Endothelial cell of umbilical vein (primary cell): ENCODE data around the gene OR2V1. TPM values are rescaled to one million over a fixed set of nuclear protein-coding genes. Genes with fewer than 3 reads are reported as not detected.

Experiments used
- BruUV-seq: library from RNA; stranded (reverse); fragments of 400-500 nt; replicated peaks from 2 replicates; lab custom pipeline; 2021; lab: Mats Ljungman, UMichigan
- CTCF ChIA-PET: fragments of 300-600, 350-600 bp; sonication (Branson Sonifier 250); formaldehyde crosslinking; loops from one replicate; lab custom pipeline; 2021; ENCODE audit warnings: antibody characterized with exemption, inconsistent platforms; lab: Charles Lee
- POLR2A ChIA-PET: fragments of 300-600, 350-600 bp; sonication (Branson Sonifier 250); formaldehyde crosslinking; loops from one replicate; lab custom pipeline; 2021; ENCODE audit warnings: antibody characterized with exemption, inconsistent platforms; lab: Charles Lee
- DNase-seq: peaks from one replicate; pipeline ENCODE4 v3.0.0-alpha.2; 2011; ENCODE audit warnings: low read depth, low spot score
- FAIRE-seq: peaks from 2 replicates; lab custom pipeline; 2011; peaks lifted over from hg19 to GRCh38; lab: Jason Lieb, UNC
- H2AFZ ChIP-seq: 2 replicates; pipeline ENCODE4 v1.6.0; 2012; ENCODE audit warnings: low read depth, low read length, control low read depth, inconsistent platforms
- H3K27ac ChIP-seq: 2 replicates; pipeline ENCODE4 v1.5.1; 2011; ENCODE audit warnings: low read depth, mild to moderate bottlenecking, control low read depth, low read length, moderate library complexity; ENCODE audit not compliant: insufficient read depth
- H3K27me3 ChIP-seq, 2 experiments: 2 replicates each; pipeline versions ENCODE4 v1.6.0 to v1.6.1; 2011; ENCODE audit warnings: low read length in 2 of 2, mixed read lengths in 1 of 2; ENCODE audit not compliant: control insufficient read depth in 2 of 2, insufficient read depth in 2 of 2
- H3K36me3 ChIP-seq, 2 experiments: 2 replicates in 1 of 2; 3 replicates in 1 of 2; pipeline ENCODE4 v1.5.1; 2011; ENCODE audit warnings: low read length in 2 of 2, mild to moderate bottlenecking in 1 of 2, moderate library complexity in 1 of 2; ENCODE audit not compliant: control insufficient read depth in 2 of 2, insufficient read depth in 2 of 2; ENCODE audit errors: extremely low read depth in 1 of 2
- H3K4me1 ChIP-seq: 3 replicates; pipeline ENCODE4 v1.5.1; 2011; ENCODE audit warnings: mild to moderate bottlenecking, low read length; ENCODE audit not compliant: control insufficient read depth, insufficient read depth; ENCODE audit errors: extremely low read depth
- H3K4me2 ChIP-seq: 2 replicates; pipeline ENCODE4 v1.6.1; 2011; ENCODE audit warnings: low read length, control low read depth, mixed read lengths; ENCODE audit not compliant: insufficient read depth
- H3K4me3 ChIP-seq, 3 experiments: fragments of 200-600 bp in 1 of 3; sonication (generic), shearing (Covaris generic) in 1 of 3; replicated peaks in 1 of 3; 2 replicates each; pipeline ENCODE4 v1.5.1; 2011 to 2016; ENCODE audit warnings: control low read depth in 3 of 3, low read length in 3 of 3, mild to moderate bottlenecking in 2 of 3, inconsistent platforms in 1 of 3, low read depth in 1 of 3, moderate library complexity in 1 of 3; ENCODE audit not compliant: insufficient read depth in 1 of 3
- H3K79me2 ChIP-seq: 2 replicates; pipeline ENCODE4 v1.6.0; 2012; ENCODE audit warnings: low read length, inconsistent platforms; ENCODE audit not compliant: control insufficient read depth, insufficient read depth
- H3K9ac ChIP-seq: replicated peaks from 2 replicates; pipeline ENCODE3; 2011; ENCODE audit warnings: low read length, control low read depth; ENCODE audit not compliant: insufficient read depth; ENCODE audit errors: extremely low read depth
- H3K9me1 ChIP-seq: replicated peaks from 3 replicates; pipeline ENCODE4 v1.6.0; 2011; ENCODE audit warnings: mild to moderate bottlenecking, low read length; ENCODE audit not compliant: control insufficient read depth, insufficient read depth; ENCODE audit errors: extremely low read depth
- H3K9me3 ChIP-seq: replicated peaks from 2 replicates; pipeline ENCODE4 v1.5.1; 2012; ENCODE audit warnings: low read length, inconsistent platforms; ENCODE audit not compliant: control insufficient read depth, insufficient read depth
- H4K20me1 ChIP-seq: replicated peaks from 2 replicates; pipeline ENCODE3; 2011; ENCODE audit warnings: mild to moderate bottlenecking, low read length; ENCODE audit not compliant: control insufficient read depth, insufficient read depth; ENCODE audit errors: extremely low read depth
- CTCF ChIP-seq, 2 donors: IDR thresholded peaks; 1 replicate in 1 of 2; 2 replicates in 1 of 2; pipeline ENCODE4 v1.5.1; 2011; ENCODE audit warnings: low read length in 2 of 2, mild to moderate bottlenecking in 2 of 2, moderate library complexity in 2 of 2, control low read depth in 1 of 2, inconsistent platforms in 1 of 2, low read depth in 1 of 2; ENCODE audit not compliant: insufficient read depth in 1 of 2; ENCODE audit errors: extremely low read depth in 1 of 2
- EZH2 ChIP-seq: IDR thresholded peaks from 2 replicates; pipeline ENCODE4 v1.6.1; 2012; ENCODE audit warnings: borderline replicate concordance, low read depth, mild to moderate bottlenecking, moderate library complexity, low read length, inconsistent platforms; ENCODE audit not compliant: severe bottlenecking
- FOS ChIP-seq: IDR thresholded peaks from 2 replicates; pipeline ENCODE4 v1.6.1; 2011; ENCODE audit warnings: mild to moderate bottlenecking, low read length, moderate library complexity, borderline replicate concordance; ENCODE audit not compliant: insufficient read depth
- GATA2 ChIP-seq: IDR thresholded peaks from 2 replicates; pipeline ENCODE4 v1.7.0; 2011; ENCODE audit warnings: low read depth, mild to moderate bottlenecking, moderate library complexity, mixed read lengths, low read length; ENCODE audit not compliant: insufficient read length, insufficient read depth
- JUN ChIP-seq: IDR thresholded peaks from 2 replicates; pipeline ENCODE4 v1.6.1; 2011; ENCODE audit warnings: borderline replicate concordance, low read depth; ENCODE audit not compliant: insufficient read length, insufficient read depth
- MAX ChIP-seq: IDR thresholded peaks from 2 replicates; pipeline ENCODE4 v1.6.1; 2011; ENCODE audit not compliant: insufficient read depth, insufficient read length
- MYC ChIP-seq: IDR thresholded peaks from one replicate; pipeline ENCODE4 v1.6.1; 2011; ENCODE audit warnings: mild to moderate bottlenecking, low read depth, low read length
- POLR2A ChIP-seq: IDR thresholded peaks from 2 replicates; pipeline ENCODE4 v1.6.1; 2012; ENCODE audit warnings: low read depth, mild to moderate bottlenecking, control low read depth, low read length
- POLR2AphosphoS5 ChIP-seq: IDR thresholded peaks from 2 replicates; pipeline ENCODE4 v1.6.1; 2012; ENCODE audit warnings: low read depth, mild to moderate bottlenecking, control low read depth, low read length, moderate library complexity; ENCODE audit not compliant: insufficient read depth
- dilution Hi-C: fragments of 300-500 bp; cut with MboI; formaldehyde crosslinking; loops from one replicate; pipeline ENCODE4 v1.15.0; 2019; ENCODE audit warnings: low sequenced_read_pairs; ENCODE audit not compliant: extremely low pct_ligation_motif_present
- intact Hi-C: fragments of 100-400 bp; cut with micrococcal nuclease; formaldehyde crosslinking; loops from one replicate; pipeline ENCODE4 v1.10.0; 2022
- polyA plus RNA-seq, 4 experiments: library from polyadenylated mRNA; depleted of rRNA in 3 of 4; stranded (reverse) in 3 of 4; unstranded in 1 of 4; fragments of >200 nt; gene quantifications; 2 replicates each; pipeline versions ENCODE4 v1.2.1 to v1.2.3, GENCODE V29; 2011 to 2012; ENCODE audit warnings: missing spikeins in 1 of 4
- total RNA-seq: library from RNA; stranded (reverse); gene quantifications from 2 replicates; pipeline ENCODE4 v1.2.3, GENCODE V29; 2021

Gene OR2V1
- total and polyA plus RNA-seq, 2 donors (not counting 3 experiments of a cell fraction or from before 2014, with no cell fraction given): not detected

- CTCF ChIA-PET: interaction anchor here (1.5 kb wide), 1 partner anchor 16 kb away, joined by 4 read pairs; no protein-coding TSS in a partner anchor
Observed at GRCh38 chr5:181127907-181128626, 2.9 kb downstream of the OR2V1 start.

More at GRCh38 chr5:181127907-181128626, 2.9 kb downstream of the OR2V1 start:
- BruUV-seq: no TSS peak
- H4K20me1 ChIP-seq: no peaks in the 10 kb centered on the region
- H3K9me3 ChIP-seq: no peaks in the 10 kb centered on the region
- no peaks in the 10 kb centered on the region for H3K4me1 ChIP-seq
- no peaks in the 10 kb centered on the region for H3K27me3 ChIP-seq
- POLR2A ChIA-PET: no interaction called here
- no peak overlapping the region for H2AFZ ChIP-seq
- H3K4me3 ChIP-seq: no peak overlapping the region
- no peaks in the 10 kb centered on the region for H3K36me3 ChIP-seq
- no peak overlapping the region for H3K27ac ChIP-seq
- intact Hi-C loops: no loop called here
- no peaks in the 10 kb centered on the region for H3K79me2 ChIP-seq
- H3K9me1 ChIP-seq: no peaks in the 10 kb centered on the region
- dilution Hi-C loops: no loop called here
- FAIRE-seq (no peak), DNase-seq (no peak)
- TF ChIP-seq POLR2AphosphoS5 (no peak), MAX (no peak), JUN (no peak), EZH2 (no peak), GATA2 (no peak), MYC (no peak), FOS (no peak), POLR2A (no peak), CTCF (IDR thresholded peaks at IDR 0.05; ENCODE audit: extremely low read depth in 1 of 2, insufficient read depth in 1 of 2, low read depth in 1 of 2, low read length in 2 of 2) (no peak)
- no peak overlapping the region for H3K4me2 ChIP-seq
- no peak overlapping the region for H3K9ac ChIP-seq
